Astrocyte of the spinal cord (primary cell): ENCODE measurements around the gene OR4C11.

Experiments used
- DNase-seq: peaks from one replicate; pipeline ENCODE4 v3.0.0; 2011; ENCODE audit warnings: low read depth, low spot score
- H3K4me3 ChIP-seq: 2 replicates; pipeline ENCODE4 v1.5.1; 2011; ENCODE audit warnings: low read depth, mild to moderate bottlenecking, low read length, moderate library complexity
- in situ Hi-C: cut with HindIII; loops from 2 replicates; pipeline ENCODE4 v1.10.0; 2017; ENCODE audit warnings: low sequenced_read_pairs
- TF ChIP-seq, protein P1 (sequence below): IDR thresholded peaks from 2 replicates; pipeline ENCODE4 v1.5.1; 2012; ENCODE audit warnings: low read depth, mild to moderate bottlenecking, low read length, inconsistent platforms

The OR4C11 gene, protein sequence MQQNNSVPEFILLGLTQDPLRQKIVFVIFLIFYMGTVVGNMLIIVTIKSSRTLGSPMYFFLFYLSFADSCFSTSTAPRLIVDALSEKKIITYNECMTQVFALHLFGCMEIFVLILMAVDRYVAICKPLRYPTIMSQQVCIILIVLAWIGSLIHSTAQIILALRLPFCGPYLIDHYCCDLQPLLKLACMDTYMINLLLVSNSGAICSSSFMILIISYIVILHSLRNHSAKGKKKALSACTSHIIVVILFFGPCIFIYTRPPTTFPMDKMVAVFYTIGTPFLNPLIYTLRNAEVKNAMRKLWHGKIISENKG

DNA sequence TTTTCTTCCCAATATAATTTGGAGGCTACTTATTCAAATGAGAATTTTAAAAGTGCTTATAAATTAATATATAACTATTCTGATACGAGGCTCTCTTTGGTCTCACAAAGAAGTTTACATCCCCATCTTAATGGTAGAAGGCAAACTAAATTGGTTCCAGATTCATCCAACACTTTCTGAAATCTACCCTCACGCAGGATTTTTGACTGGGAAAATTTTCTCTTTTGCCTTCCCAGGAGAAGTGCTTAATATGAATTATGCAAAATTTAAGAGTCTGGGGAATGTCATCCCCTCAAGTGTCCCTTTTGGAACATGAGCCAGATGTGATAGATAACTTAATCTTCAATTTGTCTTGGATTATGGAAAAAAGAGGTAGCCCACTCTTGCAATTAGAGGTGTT lies at the start of gene OR4C11:
Gene OR4C11 (minus strand): TSS at position 101 of the 400 bp plus-strand sequence. CDS start 3,272 bp downstream, outside the sequence.
- H3K4me3 ChIP-seq: no peak within 1 kb of the TSS
- no peak for DNase-seq
- in situ Hi-C loops: no loop called here
- TF ChIP-seq, protein P1, sequence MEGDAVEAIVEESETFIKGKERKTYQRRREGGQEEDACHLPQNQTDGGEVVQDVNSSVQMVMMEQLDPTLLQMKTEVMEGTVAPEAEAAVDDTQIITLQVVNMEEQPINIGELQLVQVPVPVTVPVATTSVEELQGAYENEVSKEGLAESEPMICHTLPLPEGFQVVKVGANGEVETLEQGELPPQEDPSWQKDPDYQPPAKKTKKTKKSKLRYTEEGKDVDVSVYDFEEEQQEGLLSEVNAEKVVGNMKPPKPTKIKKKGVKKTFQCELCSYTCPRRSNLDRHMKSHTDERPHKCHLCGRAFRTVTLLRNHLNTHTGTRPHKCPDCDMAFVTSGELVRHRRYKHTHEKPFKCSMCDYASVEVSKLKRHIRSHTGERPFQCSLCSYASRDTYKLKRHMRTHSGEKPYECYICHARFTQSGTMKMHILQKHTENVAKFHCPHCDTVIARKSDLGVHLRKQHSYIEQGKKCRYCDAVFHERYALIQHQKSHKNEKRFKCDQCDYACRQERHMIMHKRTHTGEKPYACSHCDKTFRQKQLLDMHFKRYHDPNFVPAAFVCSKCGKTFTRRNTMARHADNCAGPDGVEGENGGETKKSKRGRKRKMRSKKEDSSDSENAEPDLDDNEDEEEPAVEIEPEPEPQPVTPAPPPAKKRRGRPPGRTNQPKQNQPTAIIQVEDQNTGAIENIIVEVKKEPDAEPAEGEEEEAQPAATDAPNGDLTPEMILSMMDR: no peak

DNA sequence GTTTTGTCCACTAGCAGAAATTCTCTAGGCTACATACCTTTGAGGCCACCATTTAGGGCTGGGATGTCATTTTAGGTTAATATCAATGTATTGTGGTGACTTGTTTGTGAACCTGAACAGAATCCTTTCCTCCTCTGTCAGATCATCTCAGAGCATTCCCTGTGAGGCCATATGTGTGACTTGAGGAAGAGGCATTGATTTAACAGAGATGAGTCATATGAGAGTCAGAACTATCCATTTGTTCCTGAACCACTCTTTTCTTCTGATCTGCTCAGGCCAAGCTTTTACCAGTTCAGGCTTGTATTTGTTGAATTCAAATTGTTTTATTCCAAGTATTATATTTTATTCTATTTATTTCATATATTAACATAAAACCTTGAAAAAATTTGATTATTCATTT lies 47.7 kb upstream of the OR4C11 start:
- TF ChIP-seq, protein P1: no peak
- no peak for DNase-seq
- no peak overlapping the region for H3K4me3 ChIP-seq
- in situ Hi-C loops: no loop called here

DNA sequence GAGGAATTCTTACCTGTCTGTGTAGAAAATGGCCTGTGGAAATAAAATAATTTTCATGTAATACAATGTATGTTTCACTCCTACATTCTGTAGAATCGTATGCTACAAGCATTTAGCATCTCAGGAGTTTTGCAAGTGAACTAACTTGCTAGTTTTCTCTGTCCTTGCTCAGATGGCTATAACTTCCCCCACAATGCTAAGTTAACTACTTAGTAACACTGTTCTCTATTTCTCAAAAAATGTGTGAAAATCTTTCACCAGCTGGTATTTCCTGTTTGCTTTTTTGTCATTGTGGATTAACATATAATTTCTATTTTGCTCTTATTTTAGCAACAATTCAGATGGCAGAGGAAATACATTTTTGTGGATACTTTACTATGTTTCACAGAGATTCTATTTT lies 45.1 kb upstream of the OR4C11 start:
- no peak for DNase-seq
- TF ChIP-seq, protein P1: no peak
- no peak overlapping the region for H3K4me3 ChIP-seq
- in situ Hi-C loops: no loop called here

DNA sequence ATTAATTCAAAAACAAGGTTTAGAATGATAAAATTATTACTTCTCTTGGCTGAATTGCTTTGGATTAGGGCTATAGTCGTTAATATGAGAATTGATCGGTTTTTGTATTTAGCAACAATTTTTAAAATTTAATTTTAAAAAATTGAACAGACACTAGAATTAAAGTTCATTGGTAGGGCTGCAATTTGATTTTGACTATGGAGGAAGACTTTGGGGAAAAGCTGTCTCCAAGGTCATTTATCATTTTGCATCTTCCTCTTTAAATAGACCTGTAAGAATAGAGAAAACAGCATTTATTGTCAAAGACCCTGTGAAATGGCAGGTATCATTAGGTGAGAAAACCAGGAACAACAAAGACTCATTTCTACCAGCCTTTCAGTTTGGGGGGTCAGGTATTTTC lies 40.6 kb upstream of the OR4C11 start, which contains the start of gene OR4S2:
Gene OR4S2 (plus strand): TSS at position 301 of the 400 bp plus-strand sequence. CDS start 2,577 bp downstream, outside the sequence.
- no peak within 1 kb of the TSS for H3K4me3 ChIP-seq
- in situ Hi-C loops: no loop called here

DNA sequence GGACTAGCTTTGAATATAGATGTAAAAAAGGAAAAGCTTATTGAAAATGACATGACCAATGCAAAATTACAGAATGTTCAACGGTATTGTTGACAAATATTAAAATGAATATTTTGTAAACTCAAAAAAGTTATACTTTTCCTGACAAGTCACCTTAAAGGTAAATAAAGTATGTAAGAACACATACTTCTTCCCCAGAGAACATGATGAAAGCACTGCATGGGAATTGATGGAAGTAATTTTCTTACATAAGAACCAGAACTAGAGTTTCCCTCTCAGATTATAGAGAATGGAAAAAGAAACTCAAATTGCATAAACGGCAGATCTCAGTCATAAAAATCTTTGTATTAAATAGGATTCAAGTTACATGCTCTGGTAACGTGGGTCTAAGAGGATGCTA lies 27.4 kb upstream of the OR4C11 start, which contains the start of gene OR4P4:
Gene OR4P4 (plus strand): TSS at position 301 of the 400 bp plus-strand sequence.
- no peak for DNase-seq
- TF ChIP-seq, protein P1: no peak
- in situ Hi-C loops: no loop called here
- no peak within 1 kb of the TSS for H3K4me3 ChIP-seq

More for the DNA sequence above, 40.6 kb upstream of the OR4C11 start, which contains the start of gene OR4S2:
- no peak for DNase-seq
- TF ChIP-seq, protein P1: no peak

DNA sequence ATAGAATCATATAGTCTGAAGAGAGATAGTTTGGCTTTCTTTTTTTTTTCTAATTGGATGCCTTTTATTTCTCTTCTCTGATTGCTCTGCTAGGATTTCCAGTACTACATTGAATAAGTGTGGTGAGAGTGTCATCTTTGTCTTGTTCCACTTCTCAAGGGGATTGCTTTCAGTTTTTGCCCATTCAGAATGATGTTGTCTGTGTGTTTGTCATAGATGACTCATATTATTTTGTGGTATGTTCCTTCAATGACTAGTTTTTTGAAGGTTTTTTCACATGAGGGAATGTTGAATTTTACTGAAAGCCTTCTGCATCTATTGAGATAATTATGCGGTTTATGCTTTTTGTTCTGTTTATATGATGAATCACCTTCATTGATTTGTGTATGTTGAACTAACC lies 17.1 kb upstream of the OR4C11 start:
- in situ Hi-C loops: no loop called here
- no peak overlapping the region for H3K4me3 ChIP-seq
- DNase-seq: no peak
- TF ChIP-seq, protein P1: no peak
